MM.1S (cell line): ENCODE results near the gene SPANXA2.

Source experiments
- DNase-seq: peaks from one replicate; pipeline ENCODE4 v3.0.0-alpha.2; 2015
- H2AFZ ChIP-seq: fragments of 300-600 bp; sonication (generic); 2 replicates; pipeline ENCODE4 v1.6.0; 2016; ENCODE audit warnings: antibody characterized with exemption, low read length
- H3F3A ChIP-seq: fragments of 300-600 bp; sonication (generic); 2 replicates; pipeline ENCODE4 v1.6.1; 2016; ENCODE audit warnings: mild to moderate bottlenecking, antibody characterized with exemption, low read length, moderate library complexity, mixed read lengths; ENCODE audit not compliant: insufficient read depth
- H3K27ac ChIP-seq: fragments of 300-600 bp; sonication (generic); 2 replicates; pipeline ENCODE4 v1.5.1; 2016; ENCODE audit warnings: mild to moderate bottlenecking, low read length
- H3K27me3 ChIP-seq: fragments of 300-600 bp; sonication (generic); replicated peaks from 2 replicates; pipeline ENCODE4 v1.6.0; 2016; ENCODE audit warnings: low read length; ENCODE audit not compliant: insufficient read depth
- H3K36me3 ChIP-seq: fragments of 300-600 bp; sonication (generic); replicated peaks from 2 replicates; pipeline ENCODE4 v1.6.1; 2016; ENCODE audit warnings: mild to moderate bottlenecking, low read length, mixed read lengths; ENCODE audit not compliant: insufficient read depth
- H3K4me1 ChIP-seq: fragments of 300-600 bp; sonication (generic); 2 replicates; pipeline ENCODE4 v1.6.1; 2016; ENCODE audit warnings: low read length, mixed read lengths
- H3K4me2 ChIP-seq: fragments of 300-600 bp; sonication (generic); 2 replicates; pipeline ENCODE4 v1.6.0; 2016; ENCODE audit warnings: low read depth, low read length
- H3K4me3 ChIP-seq: fragments of 300-600 bp; sonication (generic); 2 replicates; pipeline ENCODE4 v1.5.1; 2016; ENCODE audit warnings: low read length, mixed read lengths
- H3K79me2 ChIP-seq: fragments of 300-600 bp; sonication (generic); 2 replicates; pipeline ENCODE4 v1.6.1; 2016; ENCODE audit warnings: mixed run types, low read length, mixed read lengths
- H3K9ac ChIP-seq: fragments of 300-600 bp; sonication (generic); 2 replicates; pipeline ENCODE4 v1.6.1; 2016; ENCODE audit warnings: low read length, mixed read lengths
- H3K9me2 ChIP-seq: fragments of 300-600 bp; sonication (generic); replicated peaks from 2 replicates; pipeline ENCODE4 v1.6.1; 2016; ENCODE audit warnings: mild to moderate bottlenecking, low read length, mixed read lengths; ENCODE audit not compliant: insufficient read depth
- H3K9me3 ChIP-seq: fragments of 300-600 bp; sonication (generic); replicated peaks from 2 replicates; pipeline ENCODE4 v1.6.1; 2016; ENCODE audit warnings: mild to moderate bottlenecking, low read length, mixed read lengths; ENCODE audit not compliant: insufficient read depth
- H4K20me1 ChIP-seq: fragments of 300-600 bp; sonication (generic); 2 replicates; pipeline ENCODE4 v1.6.1; 2016; ENCODE audit warnings: mild to moderate bottlenecking, low read length, moderate library complexity, mixed read lengths; ENCODE audit not compliant: insufficient read depth
- CTCF ChIP-seq: fragments of 300-600 bp; sonication (generic); IDR thresholded peaks from 2 replicates; pipeline ENCODE4 v1.5.1; 2016; ENCODE audit warnings: antibody characterized with exemption, low read length, mixed read lengths
- EZH2 ChIP-seq: fragments of 300-600 bp; sonication (generic); optimal IDR thresholded peaks from 2 replicates; pipeline ENCODE3; 2017; ENCODE audit warnings: low read depth, mild to moderate bottlenecking, antibody characterized with exemption, low read length, mixed read lengths
- EZH2phosphoT487 ChIP-seq: fragments of 300-600 bp; sonication (generic); IDR thresholded peaks from 2 replicates; pipeline ENCODE4 v1.6.1; 2018; ENCODE audit warnings: antibody characterized with exemption, low read length

The SPANXA2 gene

GRCh38 chrX:141632124-141632523, 42.6 kb downstream of the SPANXA2 start:
- H3K4me3 ChIP-seq = no peak overlapping the region
- H3K9ac ChIP-seq = no peak overlapping the region
- no peak overlapping the region for H3K4me2 ChIP-seq
- TF ChIP-seq EZH2 (no peak), CTCF (no peak), EZH2phosphoT487 (no peak)
- no peaks in the 10 kb centered on the region for H3K79me2 ChIP-seq
- no peak overlapping the region for H3K27ac ChIP-seq
- H3F3A ChIP-seq = no peaks in the 10 kb centered on the region
- no peaks in the 10 kb centered on the region for H3K4me1 ChIP-seq
- no peak for DNase-seq
- no peak overlapping the region for H2AFZ ChIP-seq
- no peaks in the 10 kb centered on the region for H3K36me3 ChIP-seq
- H3K27me3 ChIP-seq = no peaks in the 10 kb centered on the region
- H3K9me2 ChIP-seq = no peaks in the 10 kb centered on the region
- H3K9me3 ChIP-seq = no peaks in the 10 kb centered on the region
- no peaks in the 10 kb centered on the region for H4K20me1 ChIP-seq

GRCh38 chrX:141638550-141638949, 49.0 kb downstream of the SPANXA2 start:
- TF ChIP-seq EZH2phosphoT487 (no peak), EZH2 (no peak), CTCF (no peak)
- DNase-seq = no peak
- no peaks in the 10 kb centered on the region for H3K36me3 ChIP-seq
- no peak overlapping the region for H3K4me2 ChIP-seq
- no peaks in the 10 kb centered on the region for H3K9me2 ChIP-seq
- no peak overlapping the region for H3K4me3 ChIP-seq
- no peaks in the 10 kb centered on the region for H3K79me2 ChIP-seq
- no peak overlapping the region for H3K9ac ChIP-seq
- H3F3A ChIP-seq = no peaks in the 10 kb centered on the region
- H3K4me1 ChIP-seq = no peaks in the 10 kb centered on the region
- H3K27ac ChIP-seq = no peak overlapping the region
- H2AFZ ChIP-seq = no peak overlapping the region
- H3K27me3 ChIP-seq = no peaks in the 10 kb centered on the region
- no peaks in the 10 kb centered on the region for H4K20me1 ChIP-seq
- H3K9me3 ChIP-seq = no peaks in the 10 kb centered on the region
